Naive B cell (primary cell): Measurements from ENCODE around the gene SNRPN. TPM values are rescaled to one million over a fixed set of nuclear protein-coding genes. Genes with fewer than 3 reads are reported as not detected.
"Not testable (repeated sequence)": the region's sequence is repeated elsewhere in the genome, so short reads cannot be mapped to it uniquely, and the experiment has no call there.

Source experiments
- ATAC-seq, 2 donors: fragments of 150-1000 bp; cut with Tn5 transposase; 2 replicates each; pipeline ENCODE4 v1.10.0; 2021; ENCODE audit warnings: low read depth in 2 of 2, mild to moderate bottlenecking in 2 of 2, moderate library complexity in 2 of 2
- DNase-seq: peaks from one replicate; pipeline ENCODE4 v3.0.0; 2022
- H3K27ac Mint-ChIP-seq, 6 donors: one replicate each; pipeline ENCODE4 v1.8.0; 2020 to 2022; ENCODE audit warnings: mild to moderate bottlenecking in 6 of 6, mixed read lengths in 6 of 6, moderate library complexity in 5 of 6, inconsistent platforms in 2 of 6
- H3K27me3 Mint-ChIP-seq, 3 donors: one replicate each; pipeline ENCODE4 v1.8.0; 2021 to 2022; ENCODE audit warnings: mixed read lengths in 3 of 3, mild to moderate bottlenecking in 1 of 3
- H3K36me3 Mint-ChIP-seq, 2 donors: one replicate each; pipeline ENCODE4 v1.8.0; 2020 to 2022; ENCODE audit warnings: mixed read lengths in 2 of 2, inconsistent platforms in 1 of 2, mild to moderate bottlenecking in 1 of 2
- H3K4me1 Mint-ChIP-seq, 3 donors: one replicate each; pipeline ENCODE4 v1.8.0; 2020 to 2022; ENCODE audit warnings: mixed read lengths in 3 of 3, inconsistent platforms in 1 of 3, mild to moderate bottlenecking in 1 of 3, moderate library complexity in 1 of 3
- H3K4me3 Mint-ChIP-seq, 8 donors: one replicate each; pipeline ENCODE4 v1.8.0; 2020 to 2022; ENCODE audit warnings: mild to moderate bottlenecking in 8 of 8, mixed read lengths in 8 of 8, moderate library complexity in 8 of 8, inconsistent platforms in 2 of 8
- H3K9me3 Mint-ChIP-seq, 7 donors: one replicate each; pipeline ENCODE4 v1.8.0; 2020 to 2022; ENCODE audit warnings: mixed read lengths in 7 of 7, mild to moderate bottlenecking in 5 of 7, inconsistent platforms in 2 of 7, moderate library complexity in 1 of 7
- polyA plus RNA-seq, 6 donors: library from polyadenylated mRNA; unstranded; fragments of 300-500 nt; fragmentation: Illumina TruSeq; gene quantifications; one replicate each; pipeline ENCODE4 v1.2.3, GENCODE V29; 2021; ENCODE audit warnings: low read depth in 6 of 6

SNRPN gene
- 100 to 1,000 TPM; 227 to 387 (median 297) TPM for polyA plus RNA-seq

DNA sequence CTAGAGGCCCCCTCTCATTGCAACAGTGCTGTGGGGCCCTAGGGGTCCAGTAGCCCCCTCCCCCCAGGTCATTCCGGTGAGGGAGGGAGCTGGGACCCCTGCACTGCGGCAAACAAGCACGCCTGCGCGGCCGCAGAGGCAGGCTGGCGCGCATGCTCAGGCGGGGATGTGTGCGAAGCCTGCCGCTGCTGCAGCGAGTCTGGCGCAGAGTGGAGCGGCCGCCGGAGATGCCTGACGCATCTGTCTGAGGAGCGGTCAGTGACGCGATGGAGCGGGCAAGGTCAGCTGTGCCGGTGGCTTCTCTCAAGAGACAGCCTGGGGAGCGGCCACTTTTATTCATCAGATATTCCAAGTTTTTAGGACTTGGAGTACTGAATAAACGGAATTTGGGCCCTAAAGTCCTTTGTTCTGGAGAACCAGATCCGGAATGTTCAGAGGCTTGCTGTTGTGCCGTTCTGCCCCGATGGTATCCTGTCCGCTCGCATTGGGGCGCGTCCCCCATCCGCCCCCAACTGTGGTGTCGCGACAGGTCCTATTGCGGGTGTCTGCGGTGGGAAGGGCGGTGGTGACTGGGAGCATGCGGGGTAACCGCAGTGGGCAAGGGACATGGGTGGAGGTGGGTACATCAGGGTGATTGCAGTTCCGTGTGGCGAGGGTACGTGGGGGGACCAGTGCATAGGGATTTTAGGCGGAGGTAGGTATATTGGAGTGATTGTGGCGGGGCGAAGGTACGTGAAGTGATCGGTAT lies at the start of gene SNRPN, which contains the start of gene SNURF:
SNRPN (plus strand) TSS at position 205 of the 748 bp plus-strand sequence. CDS start 19,467 bp downstream, outside the sequence.
SNURF (plus strand) TSS at position 205 of the 748 bp plus-strand sequence; CDS start at position 267, 62 bp downstream.
- Mint-ChIP-seq H3K27me3 (peaks cover 0 to 4% (median 0%) of the 10 kb centered on the region in 3 donors), H3K36me3 (peaks cover 0 to 9% of the 10 kb centered on the region in 2 donors), H3K27ac (peak within 1 kb of the TSS; percentile 72 to 97 (median 92)), H3K4me1 (peaks cover 8 to 24% (median 18%) of the 10 kb centered on the region in 3 donors), H3K9me3 (peaks cover 0 to 13% (median 8%) of the 10 kb centered on the region in 7 donors), H3K4me3 (peak within 1 kb of the TSS; percentile 85 to 99 (median 94))
- peak; percentile 36 for DNase-seq
- peak; percentile 45 to 51 for ATAC-seq

DNA sequence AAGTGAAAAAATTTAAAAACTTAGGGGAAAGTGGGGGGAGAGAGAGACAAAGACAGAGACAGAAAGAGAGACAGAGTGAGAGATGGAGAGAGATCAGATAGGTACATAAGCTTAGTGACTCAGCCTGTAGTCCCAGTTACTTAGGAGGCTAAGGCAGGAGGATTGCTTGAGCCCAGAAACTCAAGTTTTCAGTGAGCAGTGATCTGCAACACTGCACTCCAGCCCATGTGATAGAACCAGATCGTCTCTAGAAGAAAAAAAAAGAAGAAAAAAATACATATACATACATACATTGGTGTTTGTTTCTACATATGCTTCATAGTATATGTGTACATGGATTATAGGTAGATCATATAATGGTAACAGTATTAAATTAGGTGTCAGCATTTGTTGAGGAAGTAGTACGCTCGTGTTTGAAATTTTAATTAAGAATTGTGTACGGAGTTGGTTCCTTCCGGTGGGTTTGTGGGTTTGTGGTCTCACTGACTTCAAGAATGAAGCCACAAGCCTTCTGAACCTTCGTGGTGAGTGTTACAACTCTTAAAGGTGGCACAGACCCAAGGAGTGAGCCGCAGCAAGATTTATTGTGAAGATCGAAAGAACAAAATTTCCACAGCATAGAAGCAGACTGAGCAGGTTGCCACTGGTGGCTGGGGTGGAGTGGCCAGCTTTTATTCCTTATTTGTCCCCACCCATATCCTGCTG lies 38.3 kb upstream of the SNRPN start:
- DNase-seq (no peak), ATAC-seq (no peak)
- peak overlapping the region in 1 of 8 donors; percentile 40 for H3K4me3 Mint-ChIP-seq
- peaks cover 0 to 5% (median 3%) of the 10 kb centered on the region in 3 donors for H3K4me1 Mint-ChIP-seq
- H3K9me3 Mint-ChIP-seq = peaks cover 11 to 53% (median 23%) of the 10 kb centered on the region in 7 donors
- peaks cover 0 to 3% of the 10 kb centered on the region in 2 donors for H3K36me3 Mint-ChIP-seq
- no peaks in the 10 kb centered on the region for H3K27me3 Mint-ChIP-seq
- no peak overlapping the region for H3K27ac Mint-ChIP-seq

DNA sequence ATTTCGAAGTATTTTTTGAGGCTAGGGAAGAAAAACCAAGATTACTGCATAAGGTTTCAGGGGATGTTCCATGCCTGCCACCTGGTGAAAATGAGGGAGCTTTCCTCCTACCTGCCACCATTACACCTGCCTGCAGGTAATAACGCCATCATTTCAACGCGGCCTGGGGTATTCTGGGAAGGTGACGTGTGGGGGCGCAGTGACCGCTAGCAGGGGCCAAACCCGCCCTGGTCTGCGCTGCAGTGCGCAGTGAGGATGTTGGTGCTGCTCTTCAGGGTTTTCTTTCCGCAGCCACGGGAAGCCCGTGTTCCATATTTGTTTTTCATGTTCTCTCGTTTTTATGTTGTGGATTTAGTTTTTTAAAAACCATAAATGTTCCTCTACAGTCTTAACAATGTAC lies 37.4 kb upstream of the SNRPN start:
- Mint-ChIP-seq H3K27me3 (no peaks in the 10 kb centered on the region), H3K27ac (no peak overlapping the region), H3K36me3 (peaks cover 0 to 3% of the 10 kb centered on the region in 2 donors), H3K9me3 (peaks cover 11 to 45% (median 22%) of the 10 kb centered on the region in 7 donors), H3K4me3 (no peak overlapping the region), H3K4me1 (peaks cover 0 to 5% (median 3%) of the 10 kb centered on the region in 3 donors)
- DNase-seq (no peak), ATAC-seq (no peak)

DNA sequence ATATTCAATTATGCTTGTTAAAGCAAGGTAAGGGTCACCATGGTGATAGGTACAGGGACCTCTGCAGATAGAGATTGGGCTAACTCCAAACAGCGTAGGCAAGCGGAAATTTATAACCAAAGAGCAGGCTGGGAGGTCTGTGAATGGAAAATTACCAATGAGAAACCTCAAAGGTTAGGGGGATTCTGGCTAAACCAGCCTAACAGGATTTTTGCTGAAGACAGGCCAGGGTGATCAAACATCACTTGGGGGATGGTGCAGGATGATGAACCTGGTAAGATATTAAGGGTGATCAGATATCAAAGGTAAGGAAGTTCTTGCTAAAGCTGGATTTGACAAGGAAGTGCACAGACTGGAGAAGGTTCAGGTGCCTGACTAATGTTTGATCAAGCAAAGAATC lies 35.3 kb upstream of the SNRPN start:
- H3K4me1 Mint-ChIP-seq = peaks cover 0 to 5% (median 3%) of the 10 kb centered on the region in 3 donors
- DNase-seq (no peak), ATAC-seq (no peak)
- H3K27ac Mint-ChIP-seq = no peak overlapping the region
- peaks cover 0 to 3% of the 10 kb centered on the region in 2 donors for H3K36me3 Mint-ChIP-seq
- H3K4me3 Mint-ChIP-seq = no peak overlapping the region
- H3K27me3 Mint-ChIP-seq = no peaks in the 10 kb centered on the region
- peaks cover 8 to 32% (median 20%) of the 10 kb centered on the region in 7 donors for H3K9me3 Mint-ChIP-seq

DNA sequence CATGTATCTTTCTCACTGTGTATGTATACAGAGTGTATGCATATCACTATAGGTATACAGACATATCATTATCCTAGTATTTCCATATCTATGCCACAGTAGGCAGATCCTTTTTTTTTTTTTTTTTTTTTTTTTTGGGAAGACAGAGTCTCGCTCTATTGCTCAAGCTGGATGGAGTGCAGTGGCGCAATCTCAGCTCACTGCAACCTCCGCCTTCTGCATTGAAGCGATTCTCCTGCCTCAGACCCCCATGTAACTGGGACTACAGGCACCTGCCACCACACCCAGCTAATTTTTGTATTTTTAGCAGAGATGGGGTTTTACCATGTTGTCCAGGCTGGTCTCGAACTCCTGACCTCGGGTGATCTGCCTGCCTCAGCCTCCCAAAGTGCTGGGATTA lies 32.0 kb upstream of the SNRPN start:
- peaks cover 0 to 15% (median 7%) of the 10 kb centered on the region in 7 donors for H3K9me3 Mint-ChIP-seq
- not testable (repeated sequence) for H3K4me1 Mint-ChIP-seq, DNase-seq

DNA sequence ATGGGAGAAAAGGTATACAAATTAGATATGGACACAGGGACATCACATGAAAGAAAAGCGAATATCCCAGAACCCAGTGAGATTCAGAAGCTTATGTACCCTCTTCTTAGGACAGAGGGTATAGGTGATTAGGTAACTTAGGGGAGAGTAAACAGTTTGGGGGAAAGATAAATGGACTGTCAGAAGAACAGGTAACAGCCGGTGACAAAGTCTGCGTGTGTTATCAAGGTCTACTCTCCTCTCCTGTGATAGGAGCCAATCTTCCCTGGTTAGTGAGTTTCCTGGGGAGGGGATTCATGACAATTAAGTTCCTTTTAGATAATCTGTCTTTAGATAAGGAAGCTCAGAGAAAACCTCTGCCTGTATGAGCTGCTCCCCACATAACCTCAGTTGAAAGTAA lies 30.6 kb upstream of the SNRPN start:
- no peak for ATAC-seq
- peaks cover 0 to 18% (median 16%) of the 10 kb centered on the region in 7 donors for H3K9me3 Mint-ChIP-seq
- no peak for DNase-seq
- no peaks in the 10 kb centered on the region for H3K36me3 Mint-ChIP-seq
- H3K4me3 Mint-ChIP-seq = no peak overlapping the region
- no peaks in the 10 kb centered on the region for H3K27me3 Mint-ChIP-seq
- no peaks in the 10 kb centered on the region for H3K4me1 Mint-ChIP-seq
- no peak overlapping the region for H3K27ac Mint-ChIP-seq

More for the DNA sequence above, 32.0 kb upstream of the SNRPN start:
- H3K27me3 Mint-ChIP-seq, H3K27ac Mint-ChIP-seq, H3K4me3 Mint-ChIP-seq, H3K36me3 Mint-ChIP-seq, ATAC-seq: not testable (repeated sequence)

DNA sequence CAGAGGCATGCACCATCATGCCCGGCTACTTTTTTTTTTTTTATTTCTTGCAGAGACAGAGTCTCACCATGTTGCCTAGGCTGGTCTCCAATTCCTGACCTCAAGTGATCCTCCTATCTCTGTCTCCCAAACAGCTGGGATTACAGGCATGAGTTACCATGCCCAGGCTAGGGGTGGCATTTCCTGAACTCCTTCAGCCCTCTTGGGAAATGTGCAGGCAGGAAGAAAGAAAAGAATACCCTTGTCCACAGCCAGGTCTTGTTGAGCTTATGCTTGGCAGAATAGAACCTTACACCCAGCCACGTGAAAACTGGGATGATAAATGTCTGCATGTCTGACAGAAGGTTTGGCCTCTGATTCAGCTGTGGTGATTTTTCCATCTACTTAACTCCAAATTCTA lies 30.2 kb upstream of the SNRPN start:
- no peak for ATAC-seq
- H3K4me1 Mint-ChIP-seq = no peaks in the 10 kb centered on the region
- no peak overlapping the region for H3K27ac Mint-ChIP-seq
- DNase-seq = no peak
- H3K27me3 Mint-ChIP-seq = no peaks in the 10 kb centered on the region
- H3K4me3 Mint-ChIP-seq = no peak overlapping the region
- H3K9me3 Mint-ChIP-seq = peaks cover 0 to 20% (median 14%) of the 10 kb centered on the region in 7 donors
- H3K36me3 Mint-ChIP-seq = no peaks in the 10 kb centered on the region

DNA sequence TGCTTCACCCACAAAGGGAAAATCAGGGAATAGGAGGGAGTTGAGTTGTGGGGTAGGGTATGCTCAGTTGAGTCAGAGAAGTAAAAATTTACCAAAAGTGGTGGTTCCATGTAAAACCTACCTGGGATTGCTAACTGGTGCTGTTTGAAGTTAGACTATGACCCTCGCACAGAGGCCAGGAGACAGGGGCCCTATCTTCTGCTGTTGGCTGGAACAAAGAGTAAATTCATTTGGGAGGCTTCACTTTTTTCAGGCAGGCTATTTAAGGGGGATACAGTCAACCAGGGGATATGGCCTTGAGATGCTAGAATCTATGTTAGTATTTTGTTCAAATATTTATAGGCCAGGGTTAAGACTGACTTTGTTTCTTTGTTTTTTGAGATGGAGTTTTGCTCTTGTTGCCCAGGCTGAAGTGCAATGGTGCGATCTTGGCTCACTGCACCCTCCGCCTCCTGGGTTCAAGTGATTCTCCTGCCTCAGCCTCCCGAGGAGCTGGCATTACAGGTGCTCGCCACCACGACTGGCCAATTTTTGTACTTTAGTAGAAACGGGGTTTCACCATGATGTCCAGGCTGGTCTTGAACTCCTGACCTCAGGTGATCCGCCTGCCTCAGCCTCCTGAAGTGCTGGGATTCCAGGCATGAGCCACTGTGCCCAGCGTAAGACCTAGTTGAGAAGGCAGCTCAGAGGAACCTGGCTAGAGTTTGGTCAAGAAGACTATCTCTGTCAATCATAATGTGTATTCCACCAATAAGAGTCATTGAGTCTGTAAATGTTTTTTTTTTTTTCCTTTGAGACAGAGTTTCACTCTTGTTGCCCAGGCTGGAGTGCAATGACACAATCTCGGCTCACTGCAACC lies 22.7 kb upstream of the SNRPN start:
- H3K36me3 Mint-ChIP-seq = peaks cover 4 to 15% of the 10 kb centered on the region in 2 donors
- H3K4me1 Mint-ChIP-seq, ATAC-seq, DNase-seq, H3K27me3 Mint-ChIP-seq, H3K4me3 Mint-ChIP-seq: not testable (repeated sequence)
- peak overlapping the region in 1 of 6 donors; percentile 42 for H3K27ac Mint-ChIP-seq
- H3K9me3 Mint-ChIP-seq = peaks cover 3 to 33% (median 17%) of the 10 kb centered on the region in 7 donors

DNA sequence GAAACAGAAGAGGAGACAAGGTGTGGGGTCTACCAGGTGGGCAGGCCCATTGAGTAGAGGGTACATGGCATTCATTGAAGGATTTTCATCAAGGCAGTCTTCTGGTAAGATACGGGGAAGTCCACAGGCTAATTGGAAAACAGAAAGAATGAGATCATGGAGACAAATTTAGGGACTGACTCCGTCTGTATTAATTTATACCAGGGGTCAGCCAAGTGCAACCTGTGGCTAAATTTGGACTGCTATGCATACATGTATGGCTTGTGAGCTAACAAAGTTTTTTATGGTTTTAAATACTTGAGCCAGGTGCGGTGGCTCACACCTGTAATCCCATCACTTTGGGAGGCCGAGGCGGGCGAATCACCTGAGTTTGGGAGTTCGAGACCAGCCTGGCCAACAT lies 21.1 kb upstream of the SNRPN start:
- Mint-ChIP-seq H3K4me1 (no peaks in the 10 kb centered on the region), H3K4me3 (no peak overlapping the region), H3K9me3 (peaks cover 3 to 24% (median 17%) of the 10 kb centered on the region in 7 donors), H3K27ac (no peak overlapping the region), H3K27me3 (no peaks in the 10 kb centered on the region), H3K36me3 (peaks cover 4 to 15% of the 10 kb centered on the region in 2 donors)
- DNase-seq (no peak), ATAC-seq (no peak)

DNA sequence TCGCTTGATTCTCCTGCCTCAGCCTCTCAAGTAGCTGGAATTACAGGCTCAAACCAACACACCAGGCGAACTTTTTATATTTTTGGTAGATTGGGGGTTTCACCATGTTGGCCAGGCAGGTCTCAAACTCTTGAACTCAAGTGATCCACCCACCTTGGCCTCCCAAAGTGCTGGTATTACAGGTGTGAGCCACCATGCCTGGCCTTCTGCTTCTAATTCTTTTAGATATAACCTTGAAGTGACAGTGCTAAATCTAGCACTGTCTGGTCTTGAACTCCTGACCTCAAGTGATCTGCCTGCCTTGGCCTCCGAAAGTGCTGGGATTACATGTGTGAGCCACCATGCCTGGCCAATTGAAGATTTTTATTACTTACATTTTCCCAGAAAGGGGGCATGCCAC lies 16.6 kb upstream of the SNRPN start:
- peaks cover 4 to 15% of the 10 kb centered on the region in 2 donors for H3K36me3 Mint-ChIP-seq
- peaks cover 4 to 30% (median 14%) of the 10 kb centered on the region in 7 donors for H3K9me3 Mint-ChIP-seq
- not testable (repeated sequence) for H3K27ac Mint-ChIP-seq

DNA sequence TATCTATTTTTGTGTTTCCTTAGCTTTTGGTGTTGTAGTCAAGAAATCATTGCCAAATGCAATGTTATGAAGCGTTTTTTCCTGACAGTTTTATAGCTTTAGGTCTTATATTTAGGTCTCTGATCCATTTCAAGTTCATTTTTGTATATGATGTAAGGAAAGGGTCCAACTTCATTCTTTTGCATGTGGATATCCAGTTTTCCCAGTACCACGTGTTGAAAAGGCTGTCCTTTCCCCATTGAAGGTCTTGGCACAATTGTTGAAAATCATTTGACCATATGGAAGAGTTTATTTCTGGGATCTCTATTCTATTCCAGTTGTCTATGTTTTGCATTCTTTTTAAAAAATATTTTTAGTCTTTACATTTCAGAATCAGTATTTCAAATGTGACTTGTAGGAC lies 14.6 kb upstream of the SNRPN start:
- ATAC-seq (no peak), DNase-seq (no peak)
- Mint-ChIP-seq H3K27me3 (no peaks in the 10 kb centered on the region), H3K4me3 (no peak overlapping the region), H3K27ac (no peak overlapping the region), H3K9me3 (peaks cover 3 to 25% (median 10%) of the 10 kb centered on the region in 7 donors), H3K4me1 (no peaks in the 10 kb centered on the region), H3K36me3 (peaks cover 0 to 12% of the 10 kb centered on the region in 2 donors)

More for the DNA sequence above, 16.6 kb upstream of the SNRPN start:
- DNase-seq, ATAC-seq, H3K4me1 Mint-ChIP-seq, H3K4me3 Mint-ChIP-seq, H3K27me3 Mint-ChIP-seq: not testable (repeated sequence)

DNA sequence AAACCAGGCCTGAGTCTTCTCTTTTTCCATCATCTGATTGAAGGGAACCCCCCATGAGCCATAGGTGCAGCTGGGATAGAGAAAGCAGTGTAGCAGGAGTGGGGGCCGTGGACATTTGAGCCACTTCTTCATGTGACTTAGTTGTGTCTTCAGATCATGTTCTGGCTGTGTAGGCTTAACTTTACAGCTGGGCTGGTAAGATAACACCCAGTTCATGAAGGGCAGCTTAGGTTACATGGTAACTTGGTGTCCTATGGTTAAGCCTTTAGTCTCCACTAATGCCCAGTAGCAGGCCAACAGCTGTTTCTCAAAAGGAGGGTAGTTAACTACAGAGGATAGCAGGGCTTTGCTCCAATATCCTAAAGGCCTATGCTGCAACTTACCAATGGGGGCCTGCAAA lies 11.4 kb upstream of the SNRPN start:
- no peak for DNase-seq
- Mint-ChIP-seq H3K9me3 (peaks cover 1 to 10% (median 4%) of the 10 kb centered on the region in 7 donors), H3K4me1 (no peaks in the 10 kb centered on the region), H3K36me3 (no peaks in the 10 kb centered on the region), H3K27ac (no peak overlapping the region), H3K4me3 (no peak overlapping the region), H3K27me3 (no peaks in the 10 kb centered on the region)
- ATAC-seq = no peak

DNA sequence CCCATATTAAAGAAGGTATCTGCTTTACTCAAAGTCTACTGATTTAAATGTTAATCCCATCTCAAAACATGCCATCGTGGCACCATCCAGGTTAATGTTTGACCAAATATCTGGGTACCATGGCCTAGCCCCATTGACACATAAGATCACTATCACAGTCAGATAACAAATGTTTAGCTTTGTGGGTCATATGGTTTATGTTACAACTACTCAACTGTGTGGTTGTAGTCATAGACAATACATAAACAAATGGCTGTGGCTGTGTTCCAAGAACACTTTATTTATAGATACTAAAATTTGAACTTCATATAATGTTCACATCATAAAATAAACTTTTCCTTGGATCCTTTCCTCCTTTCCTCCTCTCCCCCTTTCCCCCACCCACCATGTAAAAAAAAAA lies 9.8 kb upstream of the SNRPN start:
- no peaks in the 10 kb centered on the region for H3K4me1 Mint-ChIP-seq
- ATAC-seq (no peak), DNase-seq (no peak)
- no peak overlapping the region for H3K4me3 Mint-ChIP-seq
- H3K9me3 Mint-ChIP-seq = peaks cover 1 to 10% (median 5%) of the 10 kb centered on the region in 7 donors
- H3K36me3 Mint-ChIP-seq = no peaks in the 10 kb centered on the region
- no peaks in the 10 kb centered on the region for H3K27me3 Mint-ChIP-seq
- no peak overlapping the region for H3K27ac Mint-ChIP-seq
